ENCODE results near the gene TFPI.

Gene TFPI

GRCh38 chr2:187543488-187543887 lies 10.7 kb downstream of the TFPI start:
- TF ChIP-seq USF1 (IDR thresholded peaks at IDR 0.05) (no peak), TEAD4 (IDR thresholded peaks at IDR 0.05) (no peak), TAF1 (IDR thresholded peaks at IDR 0.05; ENCODE audit: low read depth) (no peak), CEBPB (IDR thresholded peaks at IDR 0.05) (no peak), EP300 (IDR thresholded peaks at IDR 0.05; ENCODE audit: borderline replicate concordance) (no peak), ZBTB7A (IDR thresholded peaks at IDR 0.05; ENCODE audit: low read depth) (no peak), EGR1 (IDR thresholded peaks at IDR 0.05) (no peak), CREB1 (IDR thresholded peaks at IDR 0.05; ENCODE audit: low read depth) (no peak), YY1 (IDR thresholded peaks at IDR 0.05; ENCODE audit: low read depth) (no peak), NFIC (IDR thresholded peaks at IDR 0.05) (no peak)

- TF ChIP-seq ZBTB7A (IDR thresholded peaks at IDR 0.05; ENCODE audit: low read depth) = no peak
- no peak for TF ChIP-seq CEBPB (IDR thresholded peaks at IDR 0.05)
These were observed 12.1 kb downstream of the TFPI start for GRCh38 chr2:187542123-187542522.

GRCh38 chr2:187541086-187542085 lies 12.8 kb downstream of the TFPI start:
- TF ChIP-seq EP300 (IDR thresholded peaks at IDR 0.05; ENCODE audit: borderline replicate concordance) = no peak
- TF ChIP-seq FOXM1 (IDR thresholded peaks at IDR 0.05; ENCODE audit: borderline replicate concordance, low read depth) = no peak
- TF ChIP-seq RAD21 (IDR thresholded peaks at IDR 0.05; ENCODE audit: low read depth) = no peak
- TF ChIP-seq CEBPB (IDR thresholded peaks at IDR 0.05) = no peak
- TF ChIP-seq, protein P1, sequence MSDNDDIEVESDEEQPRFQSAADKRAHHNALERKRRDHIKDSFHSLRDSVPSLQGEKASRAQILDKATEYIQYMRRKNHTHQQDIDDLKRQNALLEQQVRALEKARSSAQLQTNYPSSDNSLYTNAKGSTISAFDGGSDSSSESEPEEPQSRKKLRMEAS (IDR thresholded peaks at IDR 0.05) = no peak
- TF ChIP-seq REST (IDR thresholded peaks at IDR 0.05; ENCODE audit: low read depth) = no peak
- TF ChIP-seq ZBTB7A (IDR thresholded peaks at IDR 0.05; ENCODE audit: low read depth) = no peak
- no peak for TF ChIP-seq TEAD4 (IDR thresholded peaks at IDR 0.05)
- no peak for TF ChIP-seq TCF12 (IDR thresholded peaks at IDR 0.05; ENCODE audit: low read depth)
- TF ChIP-seq YY1 (IDR thresholded peaks at IDR 0.05; ENCODE audit: low read depth) = no peak
- no peak for TF ChIP-seq CREB1 (IDR thresholded peaks at IDR 0.05; ENCODE audit: low read depth)
- TF ChIP-seq NFIC (IDR thresholded peaks at IDR 0.05) = no peak
- no peak for TF ChIP-seq EGR1 (IDR thresholded peaks at IDR 0.05)
- TF ChIP-seq USF1 (IDR thresholded peaks at IDR 0.05) = no peak
- no peak for TF ChIP-seq TAF1 (IDR thresholded peaks at IDR 0.05; ENCODE audit: low read depth)

DNA sequence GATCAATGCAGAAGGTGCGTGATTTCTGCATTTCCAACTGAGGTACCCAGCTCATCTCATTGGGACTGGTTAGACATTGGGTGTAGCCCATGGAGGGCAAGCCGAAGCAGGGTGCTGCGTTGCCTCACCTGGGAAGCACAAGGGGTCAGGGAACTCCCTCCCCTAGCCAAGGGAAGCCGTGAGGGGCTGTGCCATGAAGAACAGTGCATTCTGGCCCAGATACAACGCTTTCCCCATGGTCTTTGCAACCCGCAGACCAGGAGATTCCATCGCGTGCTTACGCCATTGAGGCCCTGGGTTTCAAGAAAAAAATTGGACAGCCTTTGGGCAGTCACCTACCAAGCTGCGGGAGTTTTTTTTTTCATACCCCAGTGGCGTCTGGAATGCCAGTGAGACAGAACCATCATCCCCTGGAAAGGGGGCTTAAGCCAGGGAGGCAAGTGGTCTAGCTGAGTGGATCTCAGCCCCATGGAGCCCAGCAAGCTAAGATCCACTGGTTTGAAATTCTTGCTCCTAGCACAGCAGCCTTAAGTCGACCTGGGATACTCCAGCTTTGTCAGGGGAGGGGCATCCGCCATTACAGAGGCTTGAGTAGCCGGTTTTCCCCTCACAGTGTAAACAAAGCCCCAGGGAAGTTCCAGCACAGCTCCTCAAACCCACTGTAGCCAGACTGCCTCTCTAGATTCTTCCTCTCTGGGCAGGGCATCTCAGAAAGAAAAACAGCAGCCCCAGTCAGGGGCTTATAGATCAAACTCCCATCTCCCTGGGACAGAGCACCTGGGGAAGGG lies 21.7 kb downstream of the TFPI start:
- TF ChIP-seq EGR1 (IDR thresholded peaks at IDR 0.05) (no peak), USF1 (IDR thresholded peaks at IDR 0.05) (no peak), RAD21 (IDR thresholded peaks at IDR 0.05; ENCODE audit: low read depth) (no peak), TAF1 (IDR thresholded peaks at IDR 0.05; ENCODE audit: low read depth) (no peak), TCF12 (IDR thresholded peaks at IDR 0.05; ENCODE audit: low read depth) (no peak), FOXM1 (IDR thresholded peaks at IDR 0.05; ENCODE audit: borderline replicate concordance, low read depth) (no peak), TEAD4 (IDR thresholded peaks at IDR 0.05) (no peak), YY1 (IDR thresholded peaks at IDR 0.05; ENCODE audit: low read depth) (no peak)
- TF ChIP-seq, protein P1 (IDR thresholded peaks at IDR 0.05) = no peak

DNA sequence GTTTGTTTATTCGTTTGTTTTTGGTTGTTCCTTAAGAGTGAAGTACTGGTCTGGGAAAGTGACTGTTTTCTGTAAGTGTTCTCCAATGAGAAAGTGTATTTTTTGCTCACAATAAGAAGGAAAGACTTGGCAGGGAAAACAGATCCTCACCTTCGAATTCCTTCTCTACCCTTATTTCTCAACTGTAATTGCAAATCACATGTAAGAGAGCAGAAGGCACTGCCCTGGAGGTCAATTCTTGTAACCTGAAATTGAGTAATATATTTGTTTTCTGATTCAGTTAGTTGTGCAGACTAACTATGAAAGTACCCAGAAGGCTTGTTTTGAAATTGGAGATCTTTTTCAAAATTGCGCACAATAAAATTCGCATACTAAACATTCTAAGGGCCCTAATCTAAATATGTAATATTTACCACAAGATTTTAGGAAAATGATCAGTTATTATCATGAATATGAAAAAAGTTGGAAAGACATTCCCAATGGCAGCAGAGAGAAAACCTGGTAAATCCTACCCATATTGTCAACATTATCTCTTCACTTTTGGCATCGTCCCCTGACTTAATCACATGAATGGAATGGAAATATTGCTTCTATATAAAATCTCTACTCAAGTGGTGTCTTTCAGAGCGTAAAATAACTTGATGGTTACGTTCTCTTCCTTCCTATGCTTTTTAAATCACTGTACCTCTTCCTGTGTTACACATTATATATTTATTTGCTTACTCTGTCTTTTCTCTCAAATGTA lies 24.1 kb downstream of the TFPI start:
- TF ChIP-seq TEAD4 (IDR thresholded peaks at IDR 0.05) (no peak), CREB1 (IDR thresholded peaks at IDR 0.05; ENCODE audit: low read depth) (no peak), EP300 (IDR thresholded peaks at IDR 0.05; ENCODE audit: borderline replicate concordance) (no peak), NFIC (IDR thresholded peaks at IDR 0.05) (no peak), EGR1 (IDR thresholded peaks at IDR 0.05) (no peak), TCF12 (IDR thresholded peaks at IDR 0.05; ENCODE audit: low read depth) (no peak), FOXM1 (IDR thresholded peaks at IDR 0.05; ENCODE audit: borderline replicate concordance, low read depth) (no peak), RAD21 (IDR thresholded peaks at IDR 0.05; ENCODE audit: low read depth) (no peak), USF1 (IDR thresholded peaks at IDR 0.05) (no peak)
